Activated CD4-positive, alpha-beta T cell treated with anti-CD3 and anti-CD28 coated beads, Interleukin-2, Interleukin-4, amounts not matched to agents 100 ng/mL and 50 ng/mL, durations not matched to agents 16 hours and 8 hours (primary cell): ENCODE data around the gene IL23R.

ENCODE experiments used
- DNase-seq: peaks from one replicate; pipeline ENCODE4 v3.0.0-alpha.2; 2020; ENCODE audit warnings: low spot score

Gene IL23R

GRCh38 chr1:67239738-67240137, 73.5 kb downstream of the IL23R start:
- DNase-seq, result no peak

- no peak for DNase-seq
Observed at GRCh38 chr1:67241200-67241746, 75.0 kb downstream of the IL23R start.

GRCh38 chr1:67242016-67242415, 75.8 kb downstream of the IL23R start:
- DNase-seq, result no peak

GRCh38 chr1:67250051-67250653, 83.9 kb downstream of the IL23R start:
- DNase-seq, result no peak

- no peak for DNase-seq
Observed at GRCh38 chr1:67256291-67257172, 90.3 kb downstream of the IL23R start.

- DNase-seq, result no peak
Observed at GRCh38 chr1:67257173-67257535, 90.9 kb downstream of the IL23R start.

- peak; percentile 33 for DNase-seq
Observed at GRCh38 chr1:67261680-67262079, 95.4 kb downstream of the IL23R start.

GRCh38 chr1:67262735-67263134, 96.5 kb downstream of the IL23R start:
- DNase-seq, result no peak

GRCh38 chr1:67264152-67264551, 97.9 kb downstream of the IL23R start:
- no peak for DNase-seq

- DNase-seq, result no peak
Observed at GRCh38 chr1:67264899-67265298, 98.6 kb downstream of the IL23R start.

GRCh38 chr1:67269061-67269460, 102.8 kb downstream of the IL23R start:
- DNase-seq, result no peak

- peak; percentile 58 for DNase-seq
Observed at GRCh38 chr1:67270541-67270940, 104.3 kb downstream of the IL23R start.

GRCh38 chr1:67273591-67273990, 107.3 kb downstream of the IL23R start:
- DNase-seq, result no peak

- peak; percentile 92 for DNase-seq
Observed at GRCh38 chr1:67274623-67275325, 108.5 kb downstream of the IL23R start.

GRCh38 chr1:67280696-67281095, 114.4 kb downstream of the IL23R start:
- DNase-seq, result no peak

- no peak for DNase-seq
Observed at GRCh38 chr1:67281244-67281643, 115.0 kb downstream of the IL23R start.

GRCh38 chr1:67285780-67286488, 119.7 kb downstream of the IL23R start:
- peak; percentile 65 for DNase-seq

- no peak for DNase-seq
Observed at GRCh38 chr1:67290236-67290635, 124.0 kb downstream of the IL23R start.

- DNase-seq, result peak; percentile 76
Observed at GRCh38 chr1:67294836-67295617, 128.8 kb downstream of the IL23R start.

- no peak for DNase-seq
Observed at GRCh38 chr1:67298762-67299161, 132.5 kb downstream of the IL23R start.

- no peak for DNase-seq
Observed at GRCh38 chr1:67299296-67299695, 133.0 kb downstream of the IL23R start.
